ENCODE results near the gene C2orf80. TPM values are rescaled to one million over a fixed set of nuclear protein-coding genes. Genes with fewer than 3 reads are reported as not detected.

C2orf80 gene
- total and polyA plus RNA-seq, 2 donors (not counting 1 experiment from before 2014, with no cell fraction given), result not detected

- POLR2A ChIA-PET, result interaction anchor here (0.7 kb wide), 1 partner anchor 10 kb away, joined by 6 read pairs; no protein-coding TSS in a partner anchor
- TF ChIP-seq EZH2 (IDR thresholded peaks at IDR 0.05; ENCODE audit: borderline replicate concordance, insufficient read depth, low read depth, low read length, poor library complexity, severe bottlenecking), result no peak
- TF ChIP-seq, protein P1, sequence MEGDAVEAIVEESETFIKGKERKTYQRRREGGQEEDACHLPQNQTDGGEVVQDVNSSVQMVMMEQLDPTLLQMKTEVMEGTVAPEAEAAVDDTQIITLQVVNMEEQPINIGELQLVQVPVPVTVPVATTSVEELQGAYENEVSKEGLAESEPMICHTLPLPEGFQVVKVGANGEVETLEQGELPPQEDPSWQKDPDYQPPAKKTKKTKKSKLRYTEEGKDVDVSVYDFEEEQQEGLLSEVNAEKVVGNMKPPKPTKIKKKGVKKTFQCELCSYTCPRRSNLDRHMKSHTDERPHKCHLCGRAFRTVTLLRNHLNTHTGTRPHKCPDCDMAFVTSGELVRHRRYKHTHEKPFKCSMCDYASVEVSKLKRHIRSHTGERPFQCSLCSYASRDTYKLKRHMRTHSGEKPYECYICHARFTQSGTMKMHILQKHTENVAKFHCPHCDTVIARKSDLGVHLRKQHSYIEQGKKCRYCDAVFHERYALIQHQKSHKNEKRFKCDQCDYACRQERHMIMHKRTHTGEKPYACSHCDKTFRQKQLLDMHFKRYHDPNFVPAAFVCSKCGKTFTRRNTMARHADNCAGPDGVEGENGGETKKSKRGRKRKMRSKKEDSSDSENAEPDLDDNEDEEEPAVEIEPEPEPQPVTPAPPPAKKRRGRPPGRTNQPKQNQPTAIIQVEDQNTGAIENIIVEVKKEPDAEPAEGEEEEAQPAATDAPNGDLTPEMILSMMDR (IDR thresholded peaks at IDR 0.05), result no peak
- Mint-ChIP-seq H3K27me3 (peaks cover 14% of the 10 kb centered on the region), H3K4me1 (no peaks in the 10 kb centered on the region), H3K4me3 (no peak within 1 kb of the TSS), H3K27ac (no peak within 1 kb of the TSS), H3K9me3 (ENCODE audit: insufficient read depth) (no peaks in the 10 kb centered on the region)
- DNase-seq (no peak), ATAC-seq (ENCODE audit: low read depth) (no peak)
- H3K9me3 ChIP-seq (ENCODE audit: control extremely low read depth in 1 of 3, control insufficient read depth in 2 of 3, insufficient read depth in 1 of 3, low read length in 2 of 3), result peaks cover 0 to 2% (median 0%) of the 10 kb centered on the region in 3 donors
- H3K4me1 ChIP-seq (ENCODE audit: control insufficient read depth in 2 of 2, insufficient read depth in 2 of 2, low read length in 2 of 2), result no peaks in the 10 kb centered on the region
- no peaks in the 10 kb centered on the region for H3K79me2 ChIP-seq (ENCODE audit: control insufficient read depth, insufficient read depth, low read length)
- no peak within 1 kb of the TSS for H3K27ac ChIP-seq (ENCODE audit: low read length in 2 of 2)
- H3K4me2 ChIP-seq (replicated peaks; ENCODE audit: low read depth, low read length, poor library complexity, severe bottlenecking), result no peak within 1 kb of the TSS
- WGBS (ENCODE audit: insufficient coverage), result 70% methylated on average over 6 of the region's 6 CpGs
- no peak within 1 kb of the TSS for H3K9ac ChIP-seq (ENCODE audit: low read length)
- intact Hi-C loops (cut with micrococcal nuclease), result no loop called here
- H2AFZ ChIP-seq (ENCODE audit: insufficient read depth, low read depth, low read length, poor library complexity, severe bottlenecking), result no peak within 1 kb of the TSS
- no peaks in the 10 kb centered on the region for H4K20me1 ChIP-seq (ENCODE audit: control insufficient read depth, insufficient read depth, low read length, poor library complexity, severe bottlenecking)
- CTCF ChIA-PET, result no interaction called here
- H3K27me3 ChIP-seq (replicated peaks in 1 of 4; ENCODE audit: control extremely low read depth in 1 of 4, control insufficient read depth in 3 of 4, insufficient read depth in 4 of 4, low read length in 3 of 4), result no peaks in the 10 kb centered on the region
- no peak within 1 kb of the TSS for H3K4me3 ChIP-seq (ENCODE audit: control extremely low read depth in 1 of 5, extremely low read depth in 1 of 5, insufficient read depth in 1 of 5, low read depth in 2 of 5, low read length in 4 of 5)
- no peaks in the 10 kb centered on the region for H3K36me3 ChIP-seq (replicated peaks in 1 of 2; ENCODE audit: control extremely low read depth in 1 of 2, control insufficient read depth in 1 of 2, extremely low read depth in 1 of 2, insufficient read depth in 2 of 2, low read length in 1 of 2)
Measured at GRCh38 chr2:208146006-208146405, 43.8 kb downstream of the C2orf80 start, which contains the start of gene CRYGB. CRYGB (minus strand) TSS chr2:208146158; CDS start chr2:208146120, 38 bp downstream.

- intact Hi-C loops (cut with micrococcal nuclease), result no loop called here
- Mint-ChIP-seq H3K4me3 (no peak overlapping the region), H3K4me1 (no peaks in the 10 kb centered on the region), H3K27me3 (peaks cover 14% of the 10 kb centered on the region), H3K27ac (no peak overlapping the region), H3K9me3 (ENCODE audit: insufficient read depth) (peaks cover 4% of the 10 kb centered on the region)
- no peak overlapping the region for H3K4me2 ChIP-seq (replicated peaks; ENCODE audit: low read depth, low read length, poor library complexity, severe bottlenecking)
- TF ChIP-seq, protein P1 (IDR thresholded peaks at IDR 0.05), result no peak
- TF ChIP-seq EZH2 (IDR thresholded peaks at IDR 0.05; ENCODE audit: borderline replicate concordance, insufficient read depth, low read depth, low read length, poor library complexity, severe bottlenecking), result no peak
- H3K36me3 ChIP-seq (replicated peaks in 1 of 2; ENCODE audit: control extremely low read depth in 1 of 2, control insufficient read depth in 1 of 2, extremely low read depth in 1 of 2, insufficient read depth in 2 of 2, low read length in 1 of 2), result no peaks in the 10 kb centered on the region
- H3K4me3 ChIP-seq (ENCODE audit: control extremely low read depth in 1 of 5, extremely low read depth in 1 of 5, insufficient read depth in 1 of 5, low read depth in 2 of 5, low read length in 4 of 5), result no peak overlapping the region
- no peaks in the 10 kb centered on the region for H3K27me3 ChIP-seq (replicated peaks in 1 of 4; ENCODE audit: control extremely low read depth in 1 of 4, control insufficient read depth in 3 of 4, insufficient read depth in 4 of 4, low read length in 3 of 4)
- ATAC-seq (ENCODE audit: low read depth) (no peak), DNase-seq (no peak)
- no peak overlapping the region for H3K27ac ChIP-seq (ENCODE audit: low read length in 2 of 2)
- H3K79me2 ChIP-seq (ENCODE audit: control insufficient read depth, insufficient read depth, low read length), result no peaks in the 10 kb centered on the region
- CTCF ChIA-PET, result no interaction called here
- H3K9ac ChIP-seq (ENCODE audit: low read length), result no peak overlapping the region
- POLR2A ChIA-PET, result no interaction called here
- 82% methylated on average over 5 of the region's 14 CpGs for WGBS (ENCODE audit: insufficient coverage)
- H4K20me1 ChIP-seq (ENCODE audit: control insufficient read depth, insufficient read depth, low read length, poor library complexity, severe bottlenecking), result no peaks in the 10 kb centered on the region
- peaks cover 0 to 8% (median 0%) of the 10 kb centered on the region in 3 donors for H3K9me3 ChIP-seq (ENCODE audit: control extremely low read depth in 1 of 3, control insufficient read depth in 2 of 3, insufficient read depth in 1 of 3, low read length in 2 of 3)
- no peaks in the 10 kb centered on the region for H3K4me1 ChIP-seq (ENCODE audit: control insufficient read depth in 2 of 2, insufficient read depth in 2 of 2, low read length in 2 of 2)
- H2AFZ ChIP-seq (ENCODE audit: insufficient read depth, low read depth, low read length, poor library complexity, severe bottlenecking), result no peak overlapping the region
Measured at GRCh38 chr2:208142925-208143799, 46.7 kb downstream of the C2orf80 start.

Data from B cell (primary cell).